Gastroesophageal sphincter (tissue), 4 donors: ENCODE results near the gene SPATA3. TPM values are rescaled to one million over a fixed set of nuclear protein-coding genes. Genes with fewer than 3 reads are reported as not detected.
"Not testable (repeated sequence)": the region's sequence is repeated elsewhere in the genome, so short reads cannot be mapped to it uniquely, and the experiment has no call there.

ENCODE experiments used
- ATAC-seq: fragments of 150-250 bp; one replicate; pipeline ENCODE4 v1.9.1; 2016; ENCODE audit warnings: mild to moderate bottlenecking, moderate library complexity
- H3K27ac ChIP-seq, 4 donors: fragments of 200-600 bp; sonication (generic) in 3 of 4; 1 replicate in 3 of 4; 2 replicates in 1 of 4; pipeline ENCODE4 v1.5.1; 2016 to 2019
- H3K27me3 ChIP-seq: fragments of 200-600 bp; sonication (generic); one replicate; pipeline ENCODE4 v1.5.1; 2019
- H3K36me3 ChIP-seq, 2 donors: fragments of 200-600 bp; sonication (generic); one replicate each; pipeline ENCODE4 v1.5.1; 2019; ENCODE audit warnings: control low read depth in 1 of 2
- H3K4me1 ChIP-seq, 3 donors: fragments of 200-600 bp; sonication (generic); 1 replicate in 2 of 3; 2 replicates in 1 of 3; pipeline ENCODE4 v1.5.1; 2016 to 2019; ENCODE audit warnings: control low read depth in 2 of 3
- H3K4me3 ChIP-seq, 2 donors: fragments of 200-600 bp; sonication (generic); one replicate each; pipeline ENCODE4 v1.5.1; 2019; ENCODE audit warnings: mild to moderate bottlenecking in 1 of 2, moderate library complexity in 1 of 2
- H3K9me3 ChIP-seq, 3 donors: fragments of 200-600 bp; sonication (generic); one replicate each; pipeline ENCODE4 v1.5.1; 2017 to 2019; ENCODE audit warnings: control low read depth in 2 of 3
- EP300 ChIP-seq: sonication (generic); formaldehyde crosslinking; IDR thresholded peaks from one replicate; pipeline ENCODE4 v1.6.1; 2017; ENCODE audit warnings: antibody characterized with exemption, mild to moderate bottlenecking
- POLR2A ChIP-seq, 2 donors: fragments of 450-650 bp; IDR thresholded peaks; one replicate each; pipeline ENCODE4 v1.6.1; 2017; ENCODE audit warnings: antibody characterized with exemption in 2 of 2, mild to moderate bottlenecking in 2 of 2, moderate library complexity in 1 of 2
- POLR2AphosphoS5 ChIP-seq: sonication (generic); formaldehyde crosslinking; IDR thresholded peaks from one replicate; pipeline ENCODE4 v1.6.1; 2017; ENCODE audit warnings: antibody characterized with exemption
- WGBS, 2 donors: methylation state at CpG; one replicate each; pipeline ENCODE4 v1.1.5; 2018; ENCODE audit warnings: low coverage in 1 of 2; 5-methylcytosine and 5-hydroxymethylcytosine counted together
- total RNA-seq, 4 donors: library from RNA; depleted of rRNA; stranded (reverse); fragments of >200 nt; gene quantifications; one replicate each; pipeline ENCODE4 v1.1.0, GENCODE V29; 2016
- TF ChIP-seq, protein P1 (sequence below), 4 experiments: fragments of 200-600 bp in 2 of 4; fragments of 450-650 bp in 2 of 4; sonication (generic) in 1 of 4; IDR thresholded peaks; one replicate each; pipeline ENCODE4 v1.5.1; 2017 to 2019; ENCODE audit warnings: antibody characterized with exemption in 4 of 4, mild to moderate bottlenecking in 2 of 4, moderate library complexity in 2 of 4

Gene SPATA3
- total RNA-seq, 4 donors from 2014 or later, result not detected

DNA sequence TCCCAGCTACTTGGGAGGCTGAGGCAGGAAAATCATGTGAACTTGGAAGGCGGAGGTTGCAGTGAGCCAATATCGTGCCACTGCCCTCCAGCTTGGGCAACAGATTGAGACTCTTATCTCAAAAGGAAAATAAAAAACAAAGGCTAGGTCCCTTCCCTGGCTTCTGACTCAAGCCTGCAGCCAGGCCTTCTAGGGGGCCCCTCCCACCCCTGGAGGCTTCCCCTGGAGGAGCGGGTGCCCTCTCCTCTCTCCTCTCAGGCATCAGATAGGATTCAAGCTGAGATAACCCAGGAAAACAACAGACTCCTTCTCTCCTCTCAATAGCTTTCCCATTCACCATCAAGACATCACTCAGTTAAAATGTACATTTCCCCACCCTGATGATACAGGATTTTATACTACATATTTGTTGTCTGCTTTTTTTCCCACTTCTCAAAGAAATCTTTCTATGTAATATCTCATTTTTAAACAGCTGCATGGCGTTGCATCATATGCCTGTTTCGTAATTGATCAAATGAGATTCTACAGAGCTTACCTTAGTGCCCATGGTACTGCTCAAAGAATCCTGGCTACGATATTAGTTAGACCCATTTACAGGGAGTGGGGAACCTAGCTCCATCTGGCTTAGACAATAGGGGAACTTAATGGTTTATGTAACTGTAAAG, 20.8 kb downstream of the SPATA3 start:
- Histone ChIP-seq H3K4me1 (no peaks in the 10 kb centered on the region), H3K9me3 (no peaks in the 10 kb centered on the region), H3K4me3 (no peak overlapping the region), H3K27me3 (peaks cover 16% of the 10 kb centered on the region), H3K27ac (no peak overlapping the region), H3K36me3 (no peaks in the 10 kb centered on the region)
- ATAC-seq, result no peak
- TF ChIP-seq EP300, result no peak
- TF ChIP-seq, protein P1, sequence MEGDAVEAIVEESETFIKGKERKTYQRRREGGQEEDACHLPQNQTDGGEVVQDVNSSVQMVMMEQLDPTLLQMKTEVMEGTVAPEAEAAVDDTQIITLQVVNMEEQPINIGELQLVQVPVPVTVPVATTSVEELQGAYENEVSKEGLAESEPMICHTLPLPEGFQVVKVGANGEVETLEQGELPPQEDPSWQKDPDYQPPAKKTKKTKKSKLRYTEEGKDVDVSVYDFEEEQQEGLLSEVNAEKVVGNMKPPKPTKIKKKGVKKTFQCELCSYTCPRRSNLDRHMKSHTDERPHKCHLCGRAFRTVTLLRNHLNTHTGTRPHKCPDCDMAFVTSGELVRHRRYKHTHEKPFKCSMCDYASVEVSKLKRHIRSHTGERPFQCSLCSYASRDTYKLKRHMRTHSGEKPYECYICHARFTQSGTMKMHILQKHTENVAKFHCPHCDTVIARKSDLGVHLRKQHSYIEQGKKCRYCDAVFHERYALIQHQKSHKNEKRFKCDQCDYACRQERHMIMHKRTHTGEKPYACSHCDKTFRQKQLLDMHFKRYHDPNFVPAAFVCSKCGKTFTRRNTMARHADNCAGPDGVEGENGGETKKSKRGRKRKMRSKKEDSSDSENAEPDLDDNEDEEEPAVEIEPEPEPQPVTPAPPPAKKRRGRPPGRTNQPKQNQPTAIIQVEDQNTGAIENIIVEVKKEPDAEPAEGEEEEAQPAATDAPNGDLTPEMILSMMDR (IDR thresholded peaks at IDR 0.05), result no peak
- no peak for TF ChIP-seq POLR2AphosphoS5
- no peak for TF ChIP-seq POLR2A (IDR thresholded peaks at IDR 0.05)
- 78 to 83% methylated on average over 5 to 6 of the region's 6 CpGs for WGBS, 2 donors

DNA sequence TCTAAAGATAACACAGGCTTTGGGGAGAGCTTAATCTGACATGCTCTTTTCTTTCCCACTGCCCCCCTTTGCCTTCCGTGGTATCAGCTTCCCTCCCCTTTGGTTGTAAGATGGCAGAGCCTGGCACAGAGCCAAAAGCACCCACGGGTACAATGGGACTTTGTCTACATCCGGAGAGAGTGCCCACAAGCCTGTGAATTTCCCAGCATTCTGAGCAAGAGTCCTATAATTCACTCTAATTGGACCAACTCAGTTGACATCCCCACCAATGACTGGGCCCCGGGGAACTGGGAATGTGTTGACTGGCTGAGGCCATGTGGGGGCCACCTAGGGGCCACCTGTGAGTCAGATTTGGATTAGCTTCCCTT, 21.3 kb downstream of the SPATA3 start:
- TF ChIP-seq POLR2AphosphoS5 (no peak), POLR2A (IDR thresholded peaks at IDR 0.05) (no peak), EP300 (no peak)
- TF ChIP-seq, protein P1 (IDR thresholded peaks at IDR 0.05), result no peak
- Histone ChIP-seq H3K27ac (no peak overlapping the region), H3K36me3 (no peaks in the 10 kb centered on the region), H3K9me3 (no peaks in the 10 kb centered on the region), H3K27me3 (peaks cover 16% of the 10 kb centered on the region), H3K4me1 (no peaks in the 10 kb centered on the region), H3K4me3 (no peak overlapping the region)
- 43 to 80% methylated on average over 1 to 4 of the region's 4 CpGs for WGBS, 2 donors
- no peak for ATAC-seq

DNA sequence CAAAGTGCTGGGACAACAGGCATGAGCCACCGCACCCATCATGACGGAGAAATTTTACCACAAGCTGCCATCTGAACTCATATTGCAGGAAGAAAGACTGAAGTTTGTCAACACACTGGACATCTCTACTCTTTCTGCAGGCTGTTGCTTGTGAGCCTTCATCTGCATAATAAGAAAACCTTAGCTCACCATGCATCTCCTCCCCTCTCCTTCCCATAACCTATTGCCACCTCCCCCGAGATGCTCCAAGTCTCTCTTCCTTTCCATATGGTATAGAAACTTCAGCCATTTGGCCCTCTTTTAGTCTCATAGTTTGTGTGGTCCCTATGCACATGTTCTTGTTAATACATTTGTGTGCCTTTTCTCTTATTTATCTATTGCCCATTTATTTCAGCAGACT, 22.3 kb downstream of the SPATA3 start:
- Histone ChIP-seq H3K9me3 (no peaks in the 10 kb centered on the region), H3K27ac (no peak overlapping the region), H3K27me3 (peaks cover 16% of the 10 kb centered on the region), H3K4me1 (no peaks in the 10 kb centered on the region), H3K36me3 (no peaks in the 10 kb centered on the region), H3K4me3 (no peak overlapping the region)
- ATAC-seq, result no peak
- TF ChIP-seq, protein P1 (IDR thresholded peaks at IDR 0.05), result no peak
- TF ChIP-seq POLR2A (IDR thresholded peaks at IDR 0.05) (no peak), POLR2AphosphoS5 (no peak), EP300 (no peak)
- WGBS, 2 donors, result 49 to 92% methylated on average over 2 of the region's 3 CpGs

DNA sequence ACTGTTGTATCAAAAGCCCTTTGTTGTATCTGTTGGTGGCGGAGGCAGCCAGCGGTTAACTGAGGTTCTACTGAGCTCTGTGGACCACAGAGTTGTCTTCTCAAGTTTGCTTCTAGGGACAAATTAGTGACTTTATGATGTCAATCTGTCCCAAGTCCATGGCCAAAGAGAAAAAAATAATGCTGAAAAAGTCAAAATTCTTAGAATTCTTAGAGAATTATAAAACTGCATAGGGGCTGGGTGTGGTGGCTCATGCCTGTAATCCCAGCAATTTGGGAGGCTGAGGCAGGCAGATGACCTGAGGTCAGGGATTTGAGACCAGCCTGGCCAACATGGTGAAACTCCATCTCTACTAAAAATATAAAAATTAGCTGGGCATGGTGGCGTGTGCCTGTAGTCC, 29.1 kb downstream of the SPATA3 start:
- peaks cover 16% of the 10 kb centered on the region for H3K27me3 ChIP-seq
- not testable (repeated sequence) for H3K4me1 ChIP-seq, H3K4me3 ChIP-seq, H3K36me3 ChIP-seq, H3K9me3 ChIP-seq, H3K27ac ChIP-seq, ATAC-seq
- WGBS, 2 donors, result 88% methylated on average over 3 of the region's 3 CpGs; no CpG with 5 or more reads in 1 of the 2 donors

DNA sequence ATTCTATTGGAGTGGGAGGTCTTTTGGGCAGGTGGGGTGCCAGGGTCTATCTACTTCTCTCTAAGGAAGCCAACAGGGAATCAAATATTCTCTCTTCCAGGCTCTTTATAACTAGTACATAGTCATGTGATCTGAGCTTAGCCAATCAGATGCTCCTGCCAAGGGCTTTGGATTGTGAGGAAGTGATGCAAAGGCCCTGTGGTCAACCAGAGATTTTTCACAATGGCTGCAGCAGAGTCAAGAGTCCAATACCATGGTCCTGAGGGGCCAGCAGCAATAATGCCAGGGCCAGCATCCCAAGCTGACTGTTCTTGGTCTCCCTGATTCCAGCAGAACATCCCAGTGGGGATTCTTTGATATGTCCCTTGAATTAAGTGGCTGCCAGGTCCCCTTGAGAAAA, 33.0 kb downstream of the SPATA3 start:
- TF ChIP-seq, protein P1 (IDR thresholded peaks at IDR 0.05), result no peak
- no peak for TF ChIP-seq POLR2A (IDR thresholded peaks at IDR 0.05)
- TF ChIP-seq EP300, result no peak
- TF ChIP-seq POLR2AphosphoS5, result no peak
- H3K27me3 ChIP-seq, result peaks cover 35% of the 10 kb centered on the region
- ATAC-seq, result no peak
- no peak overlapping the region for H3K4me3 ChIP-seq
- H3K36me3 ChIP-seq, result no peaks in the 10 kb centered on the region
- no peak overlapping the region for H3K27ac ChIP-seq
- no peaks in the 10 kb centered on the region for H3K4me1 ChIP-seq
- no peaks in the 10 kb centered on the region for H3K9me3 ChIP-seq
